Vagina (tissue), 2 donors: ENCODE measurements around the gene IMP4.

Experiments
- CTCF ChIP-seq, 3 experiments: fragments of 450-650 bp in 2 of 3; fragments of 200-600 bp in 1 of 3; sonication (generic) in 1 of 3; IDR thresholded peaks; one replicate each; pipeline ENCODE4 v1.5.1; 2017 to 2019; ENCODE audit warnings: antibody characterized with exemption in 3 of 3, mild to moderate bottlenecking in 2 of 3, moderate library complexity in 2 of 3
- POLR2AphosphoS5 ChIP-seq, 2 donors: sonication (generic); formaldehyde crosslinking; IDR thresholded peaks; one replicate each; pipeline ENCODE4 v1.9.0; 2017; ENCODE audit warnings: antibody characterized with exemption in 2 of 2, mild to moderate bottlenecking in 2 of 2, low read depth in 1 of 2; ENCODE audit not compliant: insufficient read depth in 1 of 2

- TF ChIP-seq CTCF (IDR thresholded peaks at IDR 0.05), result no peak
- TF ChIP-seq POLR2AphosphoS5 (IDR thresholded peaks at IDR 0.05; ENCODE audit: insufficient read depth in 1 of 2, low read depth in 1 of 2), result no peak
Measured at GRCh38 chr2:130393318-130393910, 50.7 kb downstream of the IMP4 start.
